Gastrocnemius medialis (tissue), 4 donors: ENCODE results near the gene ZNF778.

Experiments used
- CTCF ChIP-seq, 5 experiments: fragments of 450-650 bp in 3 of 5; fragments of 200-600 bp in 2 of 5; sonication (generic) in 2 of 5; IDR thresholded peaks in 4 of 5; conservative IDR thresholded peaks in 1 of 5; 1 replicate in 4 of 5; 2 replicates in 1 of 5; pipeline ENCODE4 v1.5.1; 2016 to 2019; ENCODE audit warnings: antibody characterized with exemption in 5 of 5, mild to moderate bottlenecking in 3 of 5, moderate library complexity in 3 of 5
- POLR2A ChIP-seq, 2 donors: fragments of 450-650 bp; IDR thresholded peaks; one replicate each; pipeline ENCODE4 v1.6.1; 2017; ENCODE audit warnings: antibody characterized with exemption in 2 of 2, mild to moderate bottlenecking in 2 of 2, moderate library complexity in 2 of 2

- TF ChIP-seq CTCF (IDR thresholded peaks at IDR 0.05 in 4 of 5, conservative IDR thresholded peaks at IDR 0.05 in 1 of 5) (no peak), POLR2A (IDR thresholded peaks at IDR 0.05) (no peak)
Measured at GRCh38 chr16:89202422-89203215, 14.9 kb upstream of the ZNF778 start.
